HepG2 (cell line): ENCODE data around the gene LEUTX. TPM values are rescaled to one million over a fixed set of nuclear protein-coding genes. Genes with fewer than 3 reads are reported as not detected.

Experiments used
- ATF7 ChIP-seq, 2 experiments: fragments of 450-650 bp in 1 of 2; sonication (generic) in 1 of 2; formaldehyde crosslinking in 1 of 2; IDR thresholded peaks; 2 replicates each; pipeline versions ENCODE4 v1.4.0 to v1.6.1; 2016 to 2020; ENCODE audit warnings: antibody characterized with exemption in 1 of 2, mild to moderate bottlenecking in 1 of 2, missing genetic modification reagents in 1 of 2
- GABPB1 ChIP-seq: IDR thresholded peaks from 2 replicates; pipeline ENCODE4 v1.6.1; 2016; ENCODE audit warnings: mild to moderate bottlenecking, missing genetic modification reagents, moderate library complexity, missing compliant biosample characterization
- JUNB ChIP-seq: sonication (generic); formaldehyde crosslinking; IDR thresholded peaks from 2 replicates; pipeline ENCODE4 v1.8.0; 2022; ENCODE audit warnings: missing genetic modification reagents, mild to moderate bottlenecking, borderline replicate concordance
- POLR2A ChIP-seq, 2 experiments: IDR thresholded peaks; 2 replicates each; pipeline ENCODE4 v1.6.1; 2011; ENCODE audit warnings: low read depth in 2 of 2, low read length in 2 of 2, mild to moderate bottlenecking in 1 of 2, moderate library complexity in 1 of 2; ENCODE audit not compliant: insufficient read depth in 1 of 2
- RBM22 ChIP-seq: fragments of 200-400 bp; formaldehyde crosslinking; optimal IDR thresholded peaks from 2 replicates; pipeline ENCODE3; 2017; ENCODE audit warnings: mild to moderate bottlenecking, low read length, moderate library complexity
- REL ChIP-seq: sonication (generic); formaldehyde crosslinking; conservative IDR thresholded peaks from 2 replicates; pipeline ENCODE4 v1.8.0; 2022; ENCODE audit warnings: mild to moderate bottlenecking, missing genetic modification reagents, moderate library complexity
- SRF ChIP-seq: IDR thresholded peaks from 2 replicates; pipeline ENCODE4 v1.6.1; 2011; ENCODE audit warnings: mild to moderate bottlenecking, low read depth, low read length, moderate library complexity
- ZNF136 ChIP-seq: sonication (generic); formaldehyde crosslinking; IDR thresholded peaks from 2 replicates; pipeline ENCODE4 v1.8.1; 2022; ENCODE audit warnings: low read depth, mild to moderate bottlenecking, moderate library complexity, missing genetic modification reagents
- ZNF468 ChIP-seq: sonication (generic); formaldehyde crosslinking; IDR thresholded peaks from 2 replicates; pipeline ENCODE4 v1.8.0; 2022; ENCODE audit warnings: mild to moderate bottlenecking, moderate library complexity, missing genetic modification reagents
- ZNF556 ChIP-seq: sonication (generic); formaldehyde crosslinking; IDR thresholded peaks from 2 replicates; pipeline ENCODE4 v1.4.0; 2020; ENCODE audit warnings: mild to moderate bottlenecking, missing genetic modification reagents, borderline replicate concordance
- polyA plus RNA-seq, 8 experiments: library from polyadenylated mRNA; depleted of rRNA in 3 of 8; stranded (reverse) in 7 of 8; unstranded in 1 of 8; fragments of >200 nt; fragmentation: Illumina TruSeq in 4 of 8; extraction: Trizol in 4 of 8; gene quantifications; 2 replicates each; pipeline versions ENCODE4 v1.2.1 to v1.2.3, GENCODE V29; 2011 to 2016; ENCODE audit warnings: low read depth in 4 of 8, missing spikeins in 1 of 8, mixed read lengths in 1 of 8; ENCODE audit not compliant: insufficient read depth in 1 of 8
- total RNA-seq, 5 experiments: library from RNA; depleted of rRNA; stranded (reverse); fragments of >200 nt; fragmentation: Illumina TruSeq; extraction: Trizol; gene quantifications; 2 replicates each; pipeline ENCODE4 v1.2.3, GENCODE V29; 2016; ENCODE audit warnings: low read depth in 1 of 5
- TF ChIP-seq, protein P1 (sequence below), 2 experiments: IDR thresholded peaks; 2 replicates each; pipeline ENCODE4 v1.6.1; 2011 to 2012; ENCODE audit warnings: low read length in 2 of 2, borderline replicate concordance in 1 of 2, low read depth in 1 of 2, mild to moderate bottlenecking in 1 of 2, moderate library complexity in 1 of 2
- TF ChIP-seq, protein P2 (sequence below): IDR thresholded peaks from 2 replicates; pipeline ENCODE4 v1.6.1; 2016; ENCODE audit warnings: mild to moderate bottlenecking
- TF ChIP-seq, protein P3 (sequence below): sonication (generic); formaldehyde crosslinking; IDR thresholded peaks from 2 replicates; pipeline ENCODE4 v1.5.1; 2020; ENCODE audit warnings: mild to moderate bottlenecking, missing genetic modification reagents, moderate library complexity
- TF ChIP-seq, protein P4 (sequence below): sonication (generic); formaldehyde crosslinking; IDR thresholded peaks from 2 replicates; pipeline ENCODE4 v1.4.0; 2020; ENCODE audit warnings: missing genetic modification reagents, borderline replicate concordance
- TF ChIP-seq, protein P5 (sequence below): IDR thresholded peaks from 2 replicates; pipeline ENCODE4 v1.6.1; 2018; ENCODE audit warnings: missing genetic modification reagents

The LEUTX gene
- total and polyA plus RNA-seq, 2 of the 13 experiments (the other 11 are each of a cell fraction or from before 2014, with no cell fraction given), result not detected

DNA sequence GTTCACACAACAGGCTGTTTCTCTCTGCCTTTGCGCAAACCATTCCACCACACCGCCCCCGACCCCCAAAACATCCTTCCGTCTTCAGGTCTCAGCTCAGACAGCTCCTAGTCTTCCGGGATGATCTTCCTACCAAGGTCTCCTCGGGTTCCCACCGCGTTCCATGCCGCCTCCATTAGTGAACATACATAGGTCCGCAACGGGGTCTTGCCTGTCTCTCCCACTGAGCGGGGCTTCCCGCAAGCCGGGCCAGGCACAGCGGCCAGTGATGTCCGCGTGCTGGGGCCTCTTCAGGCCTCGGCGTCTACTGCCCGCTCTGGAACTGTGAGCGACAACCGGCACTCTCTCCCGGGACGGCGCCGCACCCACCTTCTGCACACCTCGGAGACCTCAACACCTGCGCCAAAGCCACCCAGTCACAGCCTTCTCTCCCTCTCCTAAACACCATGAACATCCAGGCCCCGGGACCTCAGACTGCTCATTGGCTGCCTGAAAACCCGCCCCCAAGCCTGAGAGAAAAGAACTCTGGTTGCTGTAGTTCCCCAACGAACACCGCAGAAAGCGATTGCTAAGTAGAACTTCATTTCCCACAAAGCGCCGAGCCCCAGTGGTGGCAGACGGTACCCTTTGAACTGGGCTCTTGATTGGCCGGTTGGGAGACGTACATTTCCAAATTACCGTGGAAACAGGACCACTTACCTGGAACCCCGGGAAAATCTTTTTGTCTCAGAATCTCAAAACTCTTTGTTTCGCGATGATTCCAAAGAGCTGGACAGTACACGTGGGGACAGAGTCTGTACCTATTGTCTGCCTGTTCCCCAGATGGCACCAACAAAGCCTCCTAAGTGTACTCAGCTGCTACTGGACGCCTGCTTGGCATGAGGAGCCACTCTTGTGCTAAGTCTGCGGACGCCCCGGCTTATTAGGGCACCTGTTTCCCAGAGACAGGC, 45.8 kb downstream of the LEUTX start (continued):
- TF ChIP-seq, protein P1, sequence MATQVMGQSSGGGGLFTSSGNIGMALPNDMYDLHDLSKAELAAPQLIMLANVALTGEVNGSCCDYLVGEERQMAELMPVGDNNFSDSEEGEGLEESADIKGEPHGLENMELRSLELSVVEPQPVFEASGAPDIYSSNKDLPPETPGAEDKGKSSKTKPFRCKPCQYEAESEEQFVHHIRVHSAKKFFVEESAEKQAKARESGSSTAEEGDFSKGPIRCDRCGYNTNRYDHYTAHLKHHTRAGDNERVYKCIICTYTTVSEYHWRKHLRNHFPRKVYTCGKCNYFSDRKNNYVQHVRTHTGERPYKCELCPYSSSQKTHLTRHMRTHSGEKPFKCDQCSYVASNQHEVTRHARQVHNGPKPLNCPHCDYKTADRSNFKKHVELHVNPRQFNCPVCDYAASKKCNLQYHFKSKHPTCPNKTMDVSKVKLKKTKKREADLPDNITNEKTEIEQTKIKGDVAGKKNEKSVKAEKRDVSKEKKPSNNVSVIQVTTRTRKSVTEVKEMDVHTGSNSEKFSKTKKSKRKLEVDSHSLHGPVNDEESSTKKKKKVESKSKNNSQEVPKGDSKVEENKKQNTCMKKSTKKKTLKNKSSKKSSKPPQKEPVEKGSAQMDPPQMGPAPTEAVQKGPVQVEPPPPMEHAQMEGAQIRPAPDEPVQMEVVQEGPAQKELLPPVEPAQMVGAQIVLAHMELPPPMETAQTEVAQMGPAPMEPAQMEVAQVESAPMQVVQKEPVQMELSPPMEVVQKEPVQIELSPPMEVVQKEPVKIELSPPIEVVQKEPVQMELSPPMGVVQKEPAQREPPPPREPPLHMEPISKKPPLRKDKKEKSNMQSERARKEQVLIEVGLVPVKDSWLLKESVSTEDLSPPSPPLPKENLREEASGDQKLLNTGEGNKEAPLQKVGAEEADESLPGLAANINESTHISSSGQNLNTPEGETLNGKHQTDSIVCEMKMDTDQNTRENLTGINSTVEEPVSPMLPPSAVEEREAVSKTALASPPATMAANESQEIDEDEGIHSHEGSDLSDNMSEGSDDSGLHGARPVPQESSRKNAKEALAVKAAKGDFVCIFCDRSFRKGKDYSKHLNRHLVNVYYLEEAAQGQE (IDR thresholded peaks at IDR 0.05; ENCODE audit: borderline replicate concordance in 1 of 2, low read depth in 1 of 2, low read length in 2 of 2), result no peak
- TF ChIP-seq, protein P2, sequence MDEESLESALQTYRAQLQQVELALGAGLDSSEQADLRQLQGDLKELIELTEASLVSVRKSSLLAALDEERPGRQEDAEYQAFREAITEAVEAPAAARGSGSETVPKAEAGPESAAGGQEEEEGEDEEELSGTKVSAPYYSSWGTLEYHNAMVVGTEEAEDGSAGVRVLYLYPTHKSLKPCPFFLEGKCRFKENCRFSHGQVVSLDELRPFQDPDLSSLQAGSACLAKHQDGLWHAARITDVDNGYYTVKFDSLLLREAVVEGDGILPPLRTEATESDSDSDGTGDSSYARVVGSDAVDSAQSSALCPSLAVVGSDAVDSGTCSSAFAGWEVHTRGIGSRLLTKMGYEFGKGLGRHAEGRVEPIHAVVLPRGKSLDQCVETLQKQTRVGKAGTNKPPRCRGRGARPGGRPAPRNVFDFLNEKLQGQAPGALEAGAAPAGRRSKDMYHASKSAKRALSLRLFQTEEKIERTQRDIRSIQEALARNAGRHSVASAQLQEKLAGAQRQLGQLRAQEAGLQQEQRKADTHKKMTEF (CRISPR knock-in tag), result no peak
- TF ChIP-seq POLR2A (IDR thresholded peaks at IDR 0.05; ENCODE audit: insufficient read depth in 1 of 2, low read depth in 2 of 2, low read length in 2 of 2) (0 out of 4 replicates have a peak, but pooled peaks of 1 of the 2 experiments have one; percentile 48), ZNF136 (no peak), REL (CRISPR knock-in tag) (no peak), ZNF468 (CRISPR knock-in tag) (no peak), JUNB (no peak), SRF (no peak), GABPB1 (CRISPR knock-in tag) (peak; percentile 21; the same call in 1 of the 2 replicates), ATF7 (IDR thresholded peaks at IDR 0.05) (no peak), ATF7 (CRISPR knock-in tag; IDR thresholded peaks at IDR 0.05) (no peak), ZNF556 (CRISPR knock-in tag) (no peak), RBM22 (peak; percentile 76)
- TF ChIP-seq, protein P3, sequence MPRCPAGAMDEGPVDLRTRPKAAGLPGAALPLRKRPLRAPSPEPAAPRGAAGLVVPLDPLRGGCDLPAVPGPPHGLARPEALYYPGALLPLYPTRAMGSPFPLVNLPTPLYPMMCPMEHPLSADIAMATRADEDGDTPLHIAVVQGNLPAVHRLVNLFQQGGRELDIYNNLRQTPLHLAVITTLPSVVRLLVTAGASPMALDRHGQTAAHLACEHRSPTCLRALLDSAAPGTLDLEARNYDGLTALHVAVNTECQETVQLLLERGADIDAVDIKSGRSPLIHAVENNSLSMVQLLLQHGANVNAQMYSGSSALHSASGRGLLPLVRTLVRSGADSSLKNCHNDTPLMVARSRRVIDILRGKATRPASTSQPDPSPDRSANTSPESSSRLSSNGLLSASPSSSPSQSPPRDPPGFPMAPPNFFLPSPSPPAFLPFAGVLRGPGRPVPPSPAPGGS (CRISPR knock-in tag), result 0 out of 2 replicates have a peak, but pooled peaks have one; percentile 36
- TF ChIP-seq, protein P4, sequence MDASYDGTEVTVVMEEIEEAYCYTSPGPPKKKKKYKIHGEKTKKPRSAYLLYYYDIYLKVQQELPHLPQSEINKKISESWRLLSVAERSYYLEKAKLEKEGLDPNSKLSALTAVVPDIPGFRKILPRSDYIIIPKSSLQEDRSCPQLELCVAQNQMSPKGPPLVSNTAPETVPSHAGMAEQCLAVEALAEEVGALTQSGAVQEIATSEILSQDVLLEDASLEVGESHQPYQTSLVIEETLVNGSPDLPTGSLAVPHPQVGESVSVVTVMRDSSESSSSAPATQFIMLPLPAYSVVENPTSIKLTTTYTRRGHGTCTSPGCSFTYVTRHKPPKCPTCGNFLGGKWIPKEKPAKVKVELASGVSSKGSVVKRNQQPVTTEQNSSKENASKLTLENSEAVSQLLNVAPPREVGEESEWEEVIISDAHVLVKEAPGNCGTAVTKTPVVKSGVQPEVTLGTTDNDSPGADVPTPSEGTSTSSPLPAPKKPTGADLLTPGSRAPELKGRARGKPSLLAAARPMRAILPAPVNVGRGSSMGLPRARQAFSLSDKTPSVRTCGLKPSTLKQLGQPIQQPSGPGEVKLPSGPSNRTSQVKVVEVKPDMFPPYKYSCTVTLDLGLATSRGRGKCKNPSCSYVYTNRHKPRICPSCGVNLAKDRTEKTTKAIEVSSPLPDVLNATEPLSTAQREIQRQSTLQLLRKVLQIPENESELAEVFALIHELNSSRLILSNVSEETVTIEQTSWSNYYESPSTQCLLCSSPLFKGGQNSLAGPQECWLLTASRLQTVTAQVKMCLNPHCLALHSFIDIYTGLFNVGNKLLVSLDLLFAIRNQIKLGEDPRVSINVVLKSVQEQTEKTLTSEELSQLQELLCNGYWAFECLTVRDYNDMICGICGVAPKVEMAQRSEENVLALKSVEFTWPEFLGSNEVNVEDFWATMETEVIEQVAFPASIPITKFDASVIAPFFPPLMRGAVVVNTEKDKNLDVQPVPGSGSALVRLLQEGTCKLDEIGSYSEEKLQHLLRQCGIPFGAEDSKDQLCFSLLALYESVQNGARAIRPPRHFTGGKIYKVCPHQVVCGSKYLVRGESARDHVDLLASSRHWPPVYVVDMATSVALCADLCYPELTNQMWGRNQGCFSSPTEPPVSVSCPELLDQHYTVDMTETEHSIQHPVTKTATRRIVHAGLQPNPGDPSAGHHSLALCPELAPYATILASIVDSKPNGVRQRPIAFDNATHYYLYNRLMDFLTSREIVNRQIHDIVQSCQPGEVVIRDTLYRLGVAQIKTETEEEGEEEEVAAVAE (CRISPR knock-in tag), result peak; percentile 91; the same call in 1 of the 2 replicates
- TF ChIP-seq, protein P5, sequence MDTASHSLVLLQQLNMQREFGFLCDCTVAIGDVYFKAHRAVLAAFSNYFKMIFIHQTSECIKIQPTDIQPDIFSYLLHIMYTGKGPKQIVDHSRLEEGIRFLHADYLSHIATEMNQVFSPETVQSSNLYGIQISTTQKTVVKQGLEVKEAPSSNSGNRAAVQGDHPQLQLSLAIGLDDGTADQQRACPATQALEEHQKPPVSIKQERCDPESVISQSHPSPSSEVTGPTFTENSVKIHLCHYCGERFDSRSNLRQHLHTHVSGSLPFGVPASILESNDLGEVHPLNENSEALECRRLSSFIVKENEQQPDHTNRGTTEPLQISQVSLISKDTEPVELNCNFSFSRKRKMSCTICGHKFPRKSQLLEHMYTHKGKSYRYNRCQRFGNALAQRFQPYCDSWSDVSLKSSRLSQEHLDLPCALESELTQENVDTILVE, result no peak
